ENCODE data around the gene NVL.
A peak's percentile ranks its signal among the peaks of the same experiment; 100 is the strongest.

DNA sequence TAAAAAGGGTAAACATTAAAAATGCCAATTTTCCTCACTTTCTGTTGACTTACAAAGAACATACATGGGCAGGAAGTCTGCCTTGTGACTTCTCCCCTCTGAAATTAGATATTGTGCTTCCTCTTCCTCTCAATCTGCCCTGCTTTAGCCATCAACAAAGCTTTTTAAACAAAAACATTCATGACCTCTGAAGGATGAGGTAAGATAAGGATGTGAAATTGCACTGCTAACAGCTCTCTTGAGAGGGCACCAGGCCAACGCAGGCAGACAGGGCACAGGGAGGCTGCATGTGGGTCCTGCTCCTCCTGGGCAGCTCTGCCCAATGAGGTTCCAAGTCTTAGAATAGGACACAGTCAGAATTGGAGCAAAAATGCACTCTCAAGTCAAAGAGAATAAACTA lies 84.8 kb downstream of the NVL start:
- TF ChIP-seq, protein P1, sequence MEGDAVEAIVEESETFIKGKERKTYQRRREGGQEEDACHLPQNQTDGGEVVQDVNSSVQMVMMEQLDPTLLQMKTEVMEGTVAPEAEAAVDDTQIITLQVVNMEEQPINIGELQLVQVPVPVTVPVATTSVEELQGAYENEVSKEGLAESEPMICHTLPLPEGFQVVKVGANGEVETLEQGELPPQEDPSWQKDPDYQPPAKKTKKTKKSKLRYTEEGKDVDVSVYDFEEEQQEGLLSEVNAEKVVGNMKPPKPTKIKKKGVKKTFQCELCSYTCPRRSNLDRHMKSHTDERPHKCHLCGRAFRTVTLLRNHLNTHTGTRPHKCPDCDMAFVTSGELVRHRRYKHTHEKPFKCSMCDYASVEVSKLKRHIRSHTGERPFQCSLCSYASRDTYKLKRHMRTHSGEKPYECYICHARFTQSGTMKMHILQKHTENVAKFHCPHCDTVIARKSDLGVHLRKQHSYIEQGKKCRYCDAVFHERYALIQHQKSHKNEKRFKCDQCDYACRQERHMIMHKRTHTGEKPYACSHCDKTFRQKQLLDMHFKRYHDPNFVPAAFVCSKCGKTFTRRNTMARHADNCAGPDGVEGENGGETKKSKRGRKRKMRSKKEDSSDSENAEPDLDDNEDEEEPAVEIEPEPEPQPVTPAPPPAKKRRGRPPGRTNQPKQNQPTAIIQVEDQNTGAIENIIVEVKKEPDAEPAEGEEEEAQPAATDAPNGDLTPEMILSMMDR (IDR thresholded peaks at IDR 0.05) = no peak
- TF ChIP-seq POLR2AphosphoS5 (IDR thresholded peaks at IDR 0.05; ENCODE audit: insufficient read depth in 1 of 2, low read depth in 1 of 2) = peak in 1 of 2 donors; percentile 89

Data from vagina (tissue), 2 donors.